OCI-LY7 (cell line): Measurements from ENCODE around the gene SLC12A3.

Experiments used
- CTCF ChIP-seq: fragments of 200-600 bp; sonication (generic); conservative IDR thresholded peaks from 2 replicates; pipeline ENCODE4 v1.5.1; 2014; ENCODE audit warnings: mild to moderate bottlenecking, antibody characterized with exemption, low read length, moderate library complexity, mixed read lengths
- EZH2phosphoT487 ChIP-seq: fragments of 200-600 bp; sonication (generic); IDR thresholded peaks from 2 replicates; pipeline ENCODE4 v1.6.1; 2018; ENCODE audit warnings: low read depth, borderline replicate concordance, mild to moderate bottlenecking, mixed run types, antibody characterized with exemption, low read length, moderate library complexity, mixed read lengths

GRCh38 chr16:56935201-56935600 lies 70.2 kb downstream of the SLC12A3 start:
- TF ChIP-seq CTCF (no peak), EZH2phosphoT487 (no peak)
